Measurements from ENCODE around the gene CYP1A1. TPM values are rescaled to one million over a fixed set of nuclear protein-coding genes. Genes with fewer than 3 reads are reported as not detected.

The CYP1A1 gene
- total and polyA plus RNA-seq, 2 experiments from 2014 or later: 0.16 to 1.4 TPM

DNA sequence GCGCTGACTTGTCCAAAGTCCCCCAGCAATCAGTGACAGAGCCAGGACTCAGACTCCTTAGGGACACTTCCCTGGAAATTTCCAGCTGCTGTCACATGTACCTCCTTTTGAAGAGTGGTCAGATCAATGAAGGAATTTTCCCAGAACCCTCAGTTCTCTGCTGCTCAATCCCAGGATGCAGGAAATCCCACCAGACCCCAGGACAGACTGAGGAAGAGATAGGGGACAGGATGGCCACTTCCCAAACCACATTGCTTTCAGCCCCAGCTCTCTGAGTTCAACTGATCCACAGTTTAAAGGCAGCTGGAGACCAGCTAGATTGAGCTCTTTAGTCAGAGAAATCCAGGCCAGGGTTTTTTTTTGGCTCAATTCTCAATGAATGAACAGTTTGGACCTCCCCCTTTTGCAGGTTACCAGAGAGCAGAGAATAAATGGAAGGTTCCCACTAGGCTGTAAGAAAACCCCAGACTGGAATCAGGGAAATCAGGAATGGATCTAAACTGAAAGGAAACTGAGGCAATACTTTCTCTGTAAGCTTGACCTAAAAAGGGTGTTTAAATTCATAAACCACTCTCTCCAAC lies 1.5 kb downstream of the CYP1A1 start:
- no peak overlapping the region for H3K27ac Mint-ChIP-seq
- peaks cover 9% of the 10 kb centered on the region for H3K9me3 Mint-ChIP-seq
- Histone ChIP-seq H3F3A (replicated peaks; ENCODE audit: low read depth) (no peaks in the 10 kb centered on the region), H3K36me3 (ENCODE audit: insufficient read depth) (no peaks in the 10 kb centered on the region), H3K4me2 (no peak overlapping the region), H4K20me1 (replicated peaks; ENCODE audit: insufficient read depth) (no peaks in the 10 kb centered on the region), H3K4me3 (no peak overlapping the region), H3K27ac (ENCODE audit: low read depth) (no peak overlapping the region), H3K4me1 (ENCODE audit: insufficient read depth) (peaks cover 7% of the 10 kb centered on the region; the same call in 1 of the 2 replicates), H2AFZ (no peak overlapping the region; the same call in 1 of the 2 replicates), H3K27me3 (ENCODE audit: insufficient read depth) (peaks cover 33% of the 10 kb centered on the region), H3K79me2 (replicated peaks; ENCODE audit: insufficient read depth) (no peaks in the 10 kb centered on the region), H3K9me2 (ENCODE audit: insufficient read depth) (0 out of 2 replicates have a peak, but pooled peaks cover 5% of the 10 kb centered on the region)
- H3K4me3 Mint-ChIP-seq: no peak overlapping the region
- DNase-seq (ENCODE audit: low spot score): peak; percentile 93
- peaks cover 5% of the 10 kb centered on the region for H3K4me1 Mint-ChIP-seq
- peak; percentile 32 for ATAC-seq
- H3K36me3 Mint-ChIP-seq (ENCODE audit: low read depth): peaks cover 3% of the 10 kb centered on the region; the same call in 2 of the 3 replicates
- peaks cover 25% of the 10 kb centered on the region for H3K27me3 Mint-ChIP-seq (ENCODE audit: insufficient read depth, low read depth, poor library complexity)
- TF ChIP-seq ZNF331 (CRISPR knock-in tag; IDR thresholded peaks at IDR 0.05; ENCODE audit: low read depth) (no peak), STAT1 (IDR thresholded peaks at IDR 0.05; ENCODE audit: unreplicated experiment) (no peak), CREB1 (CRISPR knock-in tag; IDR thresholded peaks at IDR 0.05; ENCODE audit: low read depth) (no peak), EZH2 (IDR thresholded peaks at IDR 0.05; ENCODE audit: low read depth, unreplicated experiment) (no peak), JUNB (IDR thresholded peaks at IDR 0.05; ENCODE audit: unreplicated experiment) (no peak), ETS1 (IDR thresholded peaks at IDR 0.05) (no peak), CTCF (conservative IDR thresholded peaks at IDR 0.05; ENCODE audit: low read depth in 2 of 2) (no peak), EZH2phosphoT487 (IDR thresholded peaks at IDR 0.05; ENCODE audit: unreplicated experiment) (no peak), ZNF114 (CRISPR knock-in tag; IDR thresholded peaks at IDR 0.05) (no peak)

GRCh38 chr15:74723187-74723586 lies 2.1 kb downstream of the CYP1A1 start:
- Histone ChIP-seq H3K36me3 (ENCODE audit: insufficient read depth) (no peaks in the 10 kb centered on the region), H3K4me1 (ENCODE audit: insufficient read depth) (peaks cover 7% of the 10 kb centered on the region; the same call in 1 of the 2 replicates), H2AFZ (no peak overlapping the region; the same call in 1 of the 2 replicates), H3K27ac (ENCODE audit: low read depth) (no peak overlapping the region), H3K79me2 (replicated peaks; ENCODE audit: insufficient read depth) (no peaks in the 10 kb centered on the region), H3K4me2 (no peak overlapping the region), H3K27me3 (ENCODE audit: insufficient read depth) (peaks cover 33% of the 10 kb centered on the region), H3K4me3 (no peak overlapping the region), H4K20me1 (replicated peaks; ENCODE audit: insufficient read depth) (no peaks in the 10 kb centered on the region), H3F3A (replicated peaks; ENCODE audit: low read depth) (no peaks in the 10 kb centered on the region), H3K9me2 (ENCODE audit: insufficient read depth) (0 out of 2 replicates have a peak, but pooled peaks cover 5% of the 10 kb centered on the region)
- peaks cover 25% of the 10 kb centered on the region for H3K27me3 Mint-ChIP-seq (ENCODE audit: insufficient read depth, low read depth, poor library complexity)
- peaks cover 3% of the 10 kb centered on the region; the same call in 2 of the 3 replicates for H3K36me3 Mint-ChIP-seq (ENCODE audit: low read depth)
- DNase-seq (ENCODE audit: low spot score) (no peak), ATAC-seq (no peak)
- no peak overlapping the region for H3K27ac Mint-ChIP-seq
- H3K9me3 Mint-ChIP-seq: peaks cover 9% of the 10 kb centered on the region
- no peak overlapping the region for H3K4me3 Mint-ChIP-seq
- H3K4me1 Mint-ChIP-seq: peaks cover 5% of the 10 kb centered on the region
- no peak for TF ChIP-seq STAT1 (IDR thresholded peaks at IDR 0.05; ENCODE audit: unreplicated experiment)
- TF ChIP-seq CTCF (conservative IDR thresholded peaks at IDR 0.05; ENCODE audit: low read depth in 2 of 2): no peak
- TF ChIP-seq ZNF114 (CRISPR knock-in tag; IDR thresholded peaks at IDR 0.05): no peak
- TF ChIP-seq POLR2AphosphoS5 (IDR thresholded peaks at IDR 0.05; ENCODE audit: low read depth): no peak
- no peak for TF ChIP-seq NANOG (IDR thresholded peaks at IDR 0.05; ENCODE audit: borderline replicate concordance)
- no peak for TF ChIP-seq EZH2phosphoT487 (IDR thresholded peaks at IDR 0.05; ENCODE audit: unreplicated experiment)
- no peak for TF ChIP-seq REST (IDR thresholded peaks at IDR 0.05; ENCODE audit: unreplicated experiment)
- TF ChIP-seq EZH2 (IDR thresholded peaks at IDR 0.05; ENCODE audit: low read depth, unreplicated experiment): no peak
- TF ChIP-seq CREB1 (CRISPR knock-in tag; IDR thresholded peaks at IDR 0.05; ENCODE audit: low read depth): no peak

Data from GM23338 (cell line).